Mesendoderm (in vitro differentiated cells): ENCODE measurements around the gene GMDS.

ENCODE experiments used
- DNase-seq: peaks from one replicate; pipeline ENCODE4 v3.0.0; 2013
- H2AK5ac ChIP-seq: 2 replicates; pipeline ENCODE4 v1.6.1; 2013; ENCODE audit warnings: low read length, inconsistent platforms
- H2BK120ac ChIP-seq: 2 replicates; pipeline ENCODE4 v1.6.1; 2013; ENCODE audit warnings: low read depth, mild to moderate bottlenecking, low read length, moderate library complexity, mixed read lengths
- H2BK15ac ChIP-seq: replicated peaks from 2 replicates; pipeline ENCODE4 v1.6.1; 2013; ENCODE audit warnings: low read depth, mild to moderate bottlenecking, moderate library complexity
- H2BK5ac ChIP-seq: 2 replicates; pipeline ENCODE4 v1.6.1; 2013; ENCODE audit warnings: low read length, inconsistent platforms
- H3K18ac ChIP-seq: 2 replicates; pipeline ENCODE4 v1.6.1; 2013; ENCODE audit warnings: mild to moderate bottlenecking, low read length, mixed read lengths
- H3K23ac ChIP-seq: one replicate; pipeline ENCODE4 v1.6.1; 2013; ENCODE audit warnings: low read length
- H3K27ac ChIP-seq: 2 replicates; pipeline ENCODE4 v1.5.1; 2013; ENCODE audit warnings: low read depth, mild to moderate bottlenecking, inconsistent platforms, low read length, moderate library complexity
- H3K27me3 ChIP-seq: 2 replicates; pipeline ENCODE4 v1.6.1; 2013; ENCODE audit warnings: low read length, control low read depth, mild to moderate bottlenecking, inconsistent platforms; ENCODE audit not compliant: insufficient read depth, poor library complexity
- H3K36me3 ChIP-seq: 2 replicates; pipeline ENCODE4 v1.6.1; 2013; ENCODE audit warnings: low read length, inconsistent platforms; ENCODE audit not compliant: control insufficient read depth, insufficient read depth
- H3K4ac ChIP-seq: one replicate; pipeline ENCODE4 v1.6.1; 2013; ENCODE audit warnings: low read depth, mild to moderate bottlenecking, low read length, moderate library complexity
- H3K4me1 ChIP-seq: 2 replicates; pipeline ENCODE4 v1.6.1; 2013; ENCODE audit warnings: low read depth, low read length, inconsistent platforms; ENCODE audit not compliant: control insufficient read depth
- H3K4me2 ChIP-seq: 2 replicates; pipeline ENCODE4 v1.6.1; 2013; ENCODE audit warnings: low read length
- H3K4me3 ChIP-seq: 2 replicates; pipeline ENCODE4 v1.5.1; 2013; ENCODE audit warnings: mild to moderate bottlenecking, low read length
- H3K56ac ChIP-seq: one replicate; pipeline ENCODE4 v1.6.1; 2013; ENCODE audit warnings: low read length
- H3K79me1 ChIP-seq: 2 replicates; pipeline ENCODE4 v1.6.1; 2013; ENCODE audit warnings: low read length, inconsistent platforms
- H3K79me2 ChIP-seq: 2 replicates; pipeline ENCODE4 v1.6.1; 2013; ENCODE audit warnings: mild to moderate bottlenecking, low read length; ENCODE audit not compliant: control insufficient read depth, insufficient read depth
- H3K9ac ChIP-seq: 2 replicates; pipeline ENCODE4 v1.6.1; 2013; ENCODE audit warnings: low read length, inconsistent platforms
- H4K5ac ChIP-seq: one replicate; pipeline ENCODE4 v1.6.1; 2013; ENCODE audit warnings: low read length
- H4K8ac ChIP-seq: one replicate; pipeline ENCODE4 v1.6.1; 2013; ENCODE audit warnings: low read depth, mild to moderate bottlenecking, control low read depth, low read length, moderate library complexity
- WGBS: extraction: QIAGEN DNeasy Blood & Tissue Kit; methylation state at CpG from one replicate; pipeline ENCODE4 v1.1.7; 2013; ENCODE audit warnings: low lambda C conversion rate, missing lambda C conversion rate; ENCODE audit not compliant: insufficient coverage; ENCODE audit errors: extremely low coverage; 5-methylcytosine and 5-hydroxymethylcytosine counted together

The GMDS gene

DNA sequence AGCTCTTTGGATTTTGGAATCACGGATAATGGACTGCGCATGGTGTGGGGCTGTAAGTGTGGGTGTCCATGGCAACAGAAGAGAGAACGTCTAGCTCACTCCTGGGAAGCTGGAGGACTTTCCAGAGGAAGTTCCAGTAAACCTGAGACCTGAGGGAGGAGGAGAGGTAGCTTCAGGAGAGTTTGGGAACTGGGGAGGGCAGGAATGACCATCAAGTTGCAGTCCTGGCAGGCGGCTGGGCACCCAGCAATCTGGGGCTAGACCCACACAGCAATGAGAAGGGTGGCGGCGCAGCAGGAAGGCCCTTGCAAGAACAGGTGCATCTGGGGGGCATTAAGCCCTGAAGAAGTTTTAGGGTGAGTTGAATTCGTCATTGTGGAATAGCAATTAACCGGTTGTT, 539.8 kb downstream of the GMDS start:
- Histone ChIP-seq H3K18ac (no peak overlapping the region), H3K4ac (no peak overlapping the region), H3K4me1 (no peaks in the 10 kb centered on the region), H4K5ac (no peak overlapping the region), H2BK5ac (no peak overlapping the region), H3K23ac (no peak overlapping the region), H3K27me3 (no peaks in the 10 kb centered on the region), H2BK15ac (no peak overlapping the region), H2BK120ac (no peak overlapping the region), H3K27ac (no peak overlapping the region), H3K79me2 (no peaks in the 10 kb centered on the region), H3K4me2 (no peak overlapping the region), H3K56ac (no peak overlapping the region), H3K9ac (no peak overlapping the region), H2AK5ac (no peak overlapping the region), H4K8ac (no peak overlapping the region), H3K4me3 (no peak overlapping the region), H3K36me3 (no peaks in the 10 kb centered on the region), H3K79me1 (no peaks in the 10 kb centered on the region)
- no CpG with 5 or more reads among the region's 8 CpGs for WGBS
- no peak for DNase-seq

DNA sequence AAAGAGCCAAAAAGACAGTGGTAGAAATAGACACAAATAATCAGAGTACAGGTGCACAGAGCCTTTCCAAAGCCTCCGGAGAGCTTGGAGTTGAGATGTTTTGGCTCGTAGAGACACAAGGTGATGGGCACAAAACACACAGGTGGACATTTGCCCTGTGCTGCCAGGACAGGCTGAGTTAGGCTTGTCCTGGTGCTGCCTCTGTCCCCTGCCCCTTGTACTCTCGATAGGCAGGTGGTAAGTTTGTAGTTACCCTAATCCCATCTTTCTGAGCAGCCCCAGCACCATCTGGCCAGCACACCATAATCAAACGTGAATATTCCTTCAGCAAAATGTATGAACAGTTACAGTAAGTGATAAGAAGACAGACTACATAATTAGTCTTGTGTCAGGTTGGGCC, 540.2 kb downstream of the GMDS start:
- Histone ChIP-seq H2BK15ac (no peak overlapping the region), H4K8ac (no peak overlapping the region), H3K36me3 (no peaks in the 10 kb centered on the region), H3K4me3 (no peak overlapping the region), H3K56ac (no peak overlapping the region), H3K23ac (no peak overlapping the region), H4K5ac (no peak overlapping the region), H3K79me2 (no peaks in the 10 kb centered on the region), H2BK5ac (no peak overlapping the region), H3K4me1 (no peaks in the 10 kb centered on the region), H3K27me3 (no peaks in the 10 kb centered on the region), H3K4me2 (no peak overlapping the region), H3K4ac (no peak overlapping the region), H2AK5ac (no peak overlapping the region), H3K18ac (no peak overlapping the region), H2BK120ac (no peak overlapping the region), H3K79me1 (no peaks in the 10 kb centered on the region), H3K9ac (no peak overlapping the region), H3K27ac (no peak overlapping the region)
- WGBS, result no CpG with 5 or more reads among the region's 4 CpGs
- no peak for DNase-seq

DNA sequence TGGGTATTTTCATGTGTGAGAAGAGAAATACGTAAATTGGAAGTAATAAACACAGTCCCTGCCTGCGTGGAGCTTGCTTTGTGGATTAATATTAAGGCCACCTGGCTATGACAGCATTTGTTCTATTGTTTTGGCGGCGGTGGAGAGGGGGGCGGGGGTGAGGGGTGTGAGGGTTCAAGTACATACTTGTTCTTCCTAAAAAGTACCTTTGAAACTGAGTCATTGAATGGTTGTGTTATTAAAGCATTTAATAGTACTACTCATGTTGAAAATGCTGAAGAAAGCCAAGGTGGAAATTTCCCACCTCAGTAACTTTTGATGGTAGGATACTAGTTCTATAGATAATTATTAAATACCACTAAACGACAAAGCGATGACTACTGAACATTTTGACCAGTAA, 540.7 kb downstream of the GMDS start:
- no peaks in the 10 kb centered on the region for H3K36me3 ChIP-seq
- no peak overlapping the region for H2BK120ac ChIP-seq
- H2BK15ac ChIP-seq, result no peak overlapping the region
- H3K4me1 ChIP-seq, result no peaks in the 10 kb centered on the region
- H3K79me1 ChIP-seq, result no peaks in the 10 kb centered on the region
- no peak overlapping the region for H3K4me3 ChIP-seq
- no peak overlapping the region for H2BK5ac ChIP-seq
- no peak overlapping the region for H3K23ac ChIP-seq
- no peaks in the 10 kb centered on the region for H3K79me2 ChIP-seq
- no peak overlapping the region for H4K8ac ChIP-seq
- H4K5ac ChIP-seq, result no peak overlapping the region
- no peak overlapping the region for H3K56ac ChIP-seq
- H3K27me3 ChIP-seq, result no peaks in the 10 kb centered on the region
- no CpG with 5 or more reads among the region's 7 CpGs for WGBS
- H3K9ac ChIP-seq, result no peak overlapping the region
- H3K18ac ChIP-seq, result no peak overlapping the region
- H3K27ac ChIP-seq, result no peak overlapping the region
- no peak overlapping the region for H3K4ac ChIP-seq
- DNase-seq, result no peak
- no peak overlapping the region for H2AK5ac ChIP-seq
- H3K4me2 ChIP-seq, result no peak overlapping the region

DNA sequence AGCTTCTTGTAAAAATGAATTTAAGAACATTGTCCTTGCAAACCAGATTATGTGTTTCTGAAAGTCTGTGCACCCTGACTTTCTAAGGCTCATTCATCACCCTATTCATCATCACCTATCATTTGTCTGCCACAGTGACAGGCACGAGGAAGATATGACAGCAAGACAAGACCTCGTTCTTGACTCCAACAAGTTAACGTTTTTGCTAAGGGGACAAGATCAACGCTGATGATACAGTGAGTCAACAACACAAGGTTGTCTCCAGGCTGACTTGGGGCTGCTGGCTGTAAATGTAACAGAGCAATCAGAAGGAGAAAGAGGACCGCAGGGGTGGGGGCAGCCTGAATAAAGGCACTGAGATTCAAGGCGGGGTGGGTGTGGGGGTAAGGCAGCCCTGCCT, 541.5 kb downstream of the GMDS start:
- H2BK15ac ChIP-seq, result no peak overlapping the region
- H4K8ac ChIP-seq, result no peak overlapping the region
- H3K4me3 ChIP-seq, result no peak overlapping the region
- no peaks in the 10 kb centered on the region for H3K79me2 ChIP-seq
- H4K5ac ChIP-seq, result no peak overlapping the region
- H3K56ac ChIP-seq, result no peak overlapping the region
- no peak overlapping the region for H3K4ac ChIP-seq
- H3K36me3 ChIP-seq, result no peaks in the 10 kb centered on the region
- H3K4me2 ChIP-seq, result no peak overlapping the region
- no CpG with 5 or more reads among the region's 6 CpGs for WGBS
- H3K27ac ChIP-seq, result no peak overlapping the region
- H2AK5ac ChIP-seq, result no peak overlapping the region
- H3K79me1 ChIP-seq, result no peaks in the 10 kb centered on the region
- H2BK5ac ChIP-seq, result no peak overlapping the region
- no peaks in the 10 kb centered on the region for H3K4me1 ChIP-seq
- H3K18ac ChIP-seq, result no peak overlapping the region
- no peak overlapping the region for H2BK120ac ChIP-seq
- DNase-seq, result no peak
- H3K27me3 ChIP-seq, result no peaks in the 10 kb centered on the region
- H3K9ac ChIP-seq, result no peak overlapping the region
- H3K23ac ChIP-seq, result no peak overlapping the region

DNA sequence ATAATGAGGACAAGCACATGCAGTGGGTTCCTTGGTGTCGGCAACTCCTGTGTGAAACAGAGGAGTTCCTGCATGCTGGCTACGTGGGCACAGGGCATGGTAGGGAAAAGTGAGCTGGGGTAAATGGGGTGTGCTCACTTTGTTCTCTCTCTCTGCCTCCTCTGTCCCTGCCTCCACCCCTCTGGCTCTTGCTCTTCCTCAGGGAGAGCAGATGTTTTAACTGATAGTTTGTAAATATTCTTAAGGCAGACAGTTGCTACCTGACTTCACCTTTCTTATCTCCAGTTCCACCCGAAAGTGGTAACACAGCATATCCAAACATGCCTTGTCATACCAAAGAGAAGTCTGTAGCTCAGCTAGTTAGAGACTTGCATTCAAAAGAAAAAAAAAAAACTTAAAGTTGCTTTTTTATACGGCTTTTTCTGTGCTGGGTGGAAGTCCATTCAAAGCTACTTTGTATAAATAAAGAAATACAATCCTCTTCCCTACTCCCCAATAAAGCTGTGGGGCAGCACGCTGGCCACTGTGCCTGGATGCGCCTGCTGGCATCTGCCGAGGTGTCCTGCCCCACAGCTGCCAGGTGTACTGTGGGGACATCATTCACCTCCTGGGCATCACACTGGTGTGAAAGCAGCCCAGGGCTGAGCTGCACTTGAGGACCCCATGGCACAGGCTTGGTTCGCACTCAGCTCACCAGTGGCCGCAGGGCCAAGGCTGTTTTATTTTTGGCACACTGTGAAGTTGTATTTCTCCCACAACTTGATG, 542.1 kb downstream of the GMDS start:
- Histone ChIP-seq H3K4ac (no peak overlapping the region), H3K23ac (no peak overlapping the region), H3K79me2 (no peaks in the 10 kb centered on the region), H3K4me1 (no peaks in the 10 kb centered on the region), H3K4me3 (no peak overlapping the region), H2BK5ac (no peak overlapping the region), H2BK15ac (no peak overlapping the region), H2AK5ac (no peak overlapping the region), H3K36me3 (no peaks in the 10 kb centered on the region), H3K4me2 (no peak overlapping the region), H3K9ac (no peak overlapping the region), H3K56ac (no peak overlapping the region), H3K79me1 (no peaks in the 10 kb centered on the region), H2BK120ac (no peak overlapping the region), H3K27me3 (no peaks in the 10 kb centered on the region), H3K18ac (no peak overlapping the region), H3K27ac (no peak overlapping the region), H4K5ac (no peak overlapping the region), H4K8ac (no peak overlapping the region)
- DNase-seq, result no peak
- WGBS, result no CpG with 5 or more reads among the region's 9 CpGs

DNA sequence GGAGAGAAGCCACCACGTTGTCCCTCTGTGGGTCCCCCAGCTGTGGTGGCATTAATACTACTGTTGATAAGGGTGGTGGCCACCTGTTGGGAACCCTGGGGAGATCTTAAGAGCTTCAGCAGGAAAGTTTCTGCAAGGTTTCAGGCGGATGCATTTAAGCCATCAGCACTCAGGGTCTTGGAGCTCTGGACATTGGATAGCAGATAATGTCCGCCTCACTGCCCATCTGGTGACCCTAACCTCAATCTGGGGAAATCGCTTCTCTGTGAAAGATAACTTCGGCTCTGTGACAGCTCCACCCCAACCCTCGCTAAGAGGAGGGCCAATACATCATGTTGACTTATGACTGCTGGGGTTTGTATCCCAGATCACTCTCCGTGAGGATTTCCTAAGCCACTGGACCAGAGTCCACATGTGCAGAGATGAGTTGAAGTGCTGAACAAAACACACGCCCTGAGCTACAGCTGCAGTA, 542.8 kb downstream of the GMDS start:
- Histone ChIP-seq H3K18ac (no peak overlapping the region), H3K27me3 (no peaks in the 10 kb centered on the region), H3K4me1 (no peaks in the 10 kb centered on the region), H2BK5ac (no peak overlapping the region), H2BK15ac (no peak overlapping the region), H3K79me2 (no peaks in the 10 kb centered on the region), H2BK120ac (no peak overlapping the region), H4K8ac (no peak overlapping the region), H3K23ac (no peak overlapping the region), H3K27ac (no peak overlapping the region), H3K4me3 (no peak overlapping the region), H3K56ac (no peak overlapping the region), H3K9ac (no peak overlapping the region), H3K4me2 (no peak overlapping the region), H2AK5ac (no peak overlapping the region), H3K4ac (no peak overlapping the region), H3K79me1 (no peaks in the 10 kb centered on the region), H3K36me3 (no peaks in the 10 kb centered on the region), H4K5ac (no peak overlapping the region)
- no peak for DNase-seq
- whole genome bisulfite sequencing, result no CpG with 5 or more reads among the region's 8 CpGs
